Activated CD4-positive, CD25-positive, alpha-beta regulatory T cell (primary cell): ENCODE results near the gene CTNNAL1.
"Not testable (repeated sequence)": the region's sequence is repeated elsewhere in the genome, so short reads cannot be mapped to it uniquely, and the experiment has no call there.

Experiments used
- DNase-seq, 4 experiments: peaks; one replicate each; lab custom pipeline; 2025; lab: John Stamatoyannopoulos, UW

CTNNAL1 gene

GRCh38 chr9:108928386-108928785, 84.9 kb downstream of the CTNNAL1 start:
- no peak for DNase-seq

GRCh38 chr9:108924466-108924865, 88.8 kb downstream of the CTNNAL1 start:
- DNase-seq, result no peak

GRCh38 chr9:108921200-108921599, 92.1 kb downstream of the CTNNAL1 start:
- no peak for DNase-seq

GRCh38 chr9:108920401-108920800, 92.9 kb downstream of the CTNNAL1 start:
- not testable (repeated sequence) for DNase-seq

GRCh38 chr9:108919517-108919916, 93.8 kb downstream of the CTNNAL1 start:
- no peak for DNase-seq

- no peak for DNase-seq
Measured at GRCh38 chr9:108913391-108913790, 99.9 kb downstream of the CTNNAL1 start.

GRCh38 chr9:108911820-108912219, 101.5 kb downstream of the CTNNAL1 start:
- DNase-seq, result no peak

GRCh38 chr9:108910914-108911313, 102.4 kb downstream of the CTNNAL1 start:
- no peak for DNase-seq

- DNase-seq, result no peak
Measured at GRCh38 chr9:108910402-108910801, 102.9 kb downstream of the CTNNAL1 start.

GRCh38 chr9:108905494-108905893, 107.8 kb downstream of the CTNNAL1 start:
- no peak for DNase-seq

- DNase-seq, result no peak
Measured at GRCh38 chr9:108904161-108904560, 109.1 kb downstream of the CTNNAL1 start.

GRCh38 chr9:108903420-108904103, 109.7 kb downstream of the CTNNAL1 start:
- DNase-seq, result no peak

- no peak for DNase-seq
Measured at GRCh38 chr9:108900176-108900575, 113.1 kb downstream of the CTNNAL1 start.

- not testable (repeated sequence) for DNase-seq
Measured at GRCh38 chr9:108899023-108899695, 114.1 kb downstream of the CTNNAL1 start.

GRCh38 chr9:108897324-108898096, 115.8 kb downstream of the CTNNAL1 start:
- DNase-seq, result no peak

- no peak for DNase-seq
Measured at GRCh38 chr9:108894225-108894997, 118.9 kb downstream of the CTNNAL1 start.
